Fibroblast of lung (primary cell): ENCODE data around the gene DIAPH3.

ENCODE experiments used
- CTCF ChIP-seq, 2 donors: IDR thresholded peaks in 1 of 2; conservative IDR thresholded peaks in 1 of 2; 1 replicate in 1 of 2; 2 replicates in 1 of 2; pipeline ENCODE4 v1.5.1; 2011 to 2012; ENCODE audit warnings: low read length in 2 of 2, control low read depth in 1 of 2, inconsistent platforms in 1 of 2, low read depth in 1 of 2, mild to moderate bottlenecking in 1 of 2
- EZH2 ChIP-seq: IDR thresholded peaks from 2 replicates; pipeline ENCODE4 v1.5.1; 2012; ENCODE audit warnings: low read length, control low read depth, mild to moderate bottlenecking; ENCODE audit errors: missing control alignments

GRCh38 chr13:59960683-59961082 is 203.0 kb downstream of the DIAPH3 start:
- TF ChIP-seq CTCF (conservative IDR thresholded peaks at IDR 0.05 in 1 of 2, IDR thresholded peaks at IDR 0.05 in 1 of 2; ENCODE audit: low read depth in 1 of 2, low read length in 2 of 2) (no peak), EZH2 (no peak)
